IMR-90 (cell line): Measurements from ENCODE around the gene ZNF618. TPM values are rescaled to one million over a fixed set of nuclear protein-coding genes. Genes with fewer than 3 reads are reported as not detected.

Experiments
- ATAC-seq: fragments of 200-7000 bp; cut with Tn5 transposase; 2 replicates; pipeline ENCODE4 v1.9.1; 2020; ENCODE audit warnings: low read depth, mild to moderate bottlenecking, moderate library complexity
- BruUV-seq: library from RNA; stranded (reverse); fragments of 400-500 nt; replicated peaks from 2 replicates; lab custom pipeline; 2021; lab: Mats Ljungman, UMichigan
- CTCF ChIA-PET: fragments of 300-600 bp; formaldehyde crosslinking; extraction: SDS; loops from one replicate; lab custom pipeline; 2021; ENCODE audit warnings: antibody characterized with exemption; lab: Yijun Ruan, JAX
- POLR2A ChIA-PET: fragments of 300-600 bp; sonication (Branson Sonifier 250); formaldehyde crosslinking; loops from one replicate; lab custom pipeline; 2022; ENCODE audit warnings: antibody characterized with exemption; ENCODE audit not compliant: unreplicated experiment; lab: Charles Lee
- DNase-seq: peaks from one replicate; pipeline ENCODE4 v3.0.0; 2013
- H2AFZ ChIP-seq: replicated peaks from 2 replicates; pipeline ENCODE3; 2013; ENCODE audit warnings: low read length, mild to moderate bottlenecking; ENCODE audit not compliant: poor library complexity
- H2AK5ac ChIP-seq: 2 replicates; pipeline ENCODE4 v1.6.1; 2013; ENCODE audit warnings: low read depth, low read length, inconsistent platforms
- H2AK9ac ChIP-seq: replicated peaks from 2 replicates; pipeline ENCODE3; 2013; ENCODE audit warnings: mild to moderate bottlenecking, low read depth, low read length, moderate library complexity; ENCODE audit not compliant: poor library complexity
- H2BK120ac ChIP-seq: 2 replicates; pipeline ENCODE4 v1.6.1; 2013; ENCODE audit warnings: low read depth, low read length, inconsistent platforms
- H2BK15ac ChIP-seq: 3 replicates; pipeline ENCODE4 v1.6.1; 2013; ENCODE audit warnings: low read depth, low read length, inconsistent platforms
- H2BK20ac ChIP-seq: 2 replicates; pipeline ENCODE4 v1.6.1; 2013; ENCODE audit warnings: low read depth, mild to moderate bottlenecking, inconsistent platforms, low read length, moderate library complexity
- H2BK5ac ChIP-seq: 2 replicates; pipeline ENCODE4 v1.6.1; 2013; ENCODE audit warnings: mild to moderate bottlenecking, low read depth, low read length, inconsistent platforms; ENCODE audit not compliant: poor library complexity, severe bottlenecking
- H3K14ac ChIP-seq: replicated peaks from 2 replicates; pipeline ENCODE4 v1.6.1; 2013; ENCODE audit warnings: low read depth, low read length, inconsistent platforms
- H3K18ac ChIP-seq: 2 replicates; pipeline ENCODE4 v1.6.1; 2013; ENCODE audit warnings: low read depth, low read length, control low read depth
- H3K23ac ChIP-seq: 2 replicates; pipeline ENCODE4 v1.6.1; 2013; ENCODE audit warnings: low read depth, low read length, inconsistent platforms
- H3K27ac ChIP-seq: 2 replicates; pipeline ENCODE4 v1.5.1; 2013; ENCODE audit warnings: mild to moderate bottlenecking, control low read depth, low read length; ENCODE audit not compliant: insufficient read depth
- H3K27me3 ChIP-seq: 2 replicates; pipeline ENCODE4 v1.6.1; 2013; ENCODE audit warnings: low read length; ENCODE audit not compliant: control insufficient read depth, insufficient read depth
- H3K36me3 ChIP-seq: 2 replicates; pipeline ENCODE4 v1.6.1; 2013; ENCODE audit warnings: low read length, mixed read lengths; ENCODE audit not compliant: control insufficient read depth, insufficient read depth
- H3K4ac ChIP-seq: 2 replicates; pipeline ENCODE4 v1.6.1; 2013; ENCODE audit warnings: low read depth, low read length, inconsistent platforms
- H3K4me1 ChIP-seq: 2 replicates; pipeline ENCODE4 v1.6.1; 2013; ENCODE audit warnings: low read length, mixed read lengths; ENCODE audit not compliant: control insufficient read depth, insufficient read depth
- H3K4me2 ChIP-seq: 2 replicates; pipeline ENCODE4 v1.6.1; 2013; ENCODE audit warnings: low read depth, mild to moderate bottlenecking, control low read depth, low read length, moderate library complexity
- H3K4me3 ChIP-seq: 2 replicates; pipeline ENCODE4 v1.5.1; 2013; ENCODE audit warnings: low read depth, mild to moderate bottlenecking, control low read depth, low read length, moderate library complexity; ENCODE audit not compliant: insufficient read depth
- H3K56ac ChIP-seq: 2 replicates; pipeline ENCODE4 v1.6.1; 2013; ENCODE audit warnings: low read length, inconsistent platforms; ENCODE audit not compliant: insufficient read depth; ENCODE audit errors: extremely low read depth
- H3K79me1 ChIP-seq, 2 experiments: 2 replicates each; pipeline ENCODE4 v1.6.1; 2013; ENCODE audit warnings: low read length in 2 of 2, inconsistent platforms in 1 of 2, low read depth in 1 of 2
- H3K9ac ChIP-seq: 2 replicates; pipeline ENCODE4 v1.6.1; 2013; ENCODE audit warnings: low read depth, low read length, control low read depth
- H3K9me1 ChIP-seq: 2 replicates; pipeline ENCODE4 v1.6.1; 2013; ENCODE audit warnings: low read length, inconsistent platforms; ENCODE audit not compliant: insufficient read depth
- H3K9me3 ChIP-seq: 2 replicates; pipeline ENCODE4 v1.6.1; 2013; ENCODE audit warnings: low read length; ENCODE audit not compliant: control insufficient read depth, insufficient read depth
- H4K20me1 ChIP-seq: 2 replicates; pipeline ENCODE4 v1.6.1; 2013; ENCODE audit warnings: low read length, inconsistent platforms; ENCODE audit not compliant: insufficient read depth
- H4K5ac ChIP-seq: 2 replicates; pipeline ENCODE4 v1.6.1; 2013; ENCODE audit warnings: mild to moderate bottlenecking, low read depth, low read length, control low read depth
- H4K8ac ChIP-seq, 2 experiments: 2 replicates each; pipeline ENCODE4 v1.6.1; 2013; ENCODE audit warnings: low read depth in 2 of 2, low read length in 2 of 2, control low read depth in 1 of 2, inconsistent platforms in 1 of 2
- H4K91ac ChIP-seq: 2 replicates; pipeline ENCODE4 v1.6.1; 2013; ENCODE audit warnings: low read depth, low read length, inconsistent platforms; ENCODE audit not compliant: insufficient read depth
- BHLHE40 ChIP-seq: fragments of 150-350 bp; IDR thresholded peaks from 2 replicates; pipeline ENCODE4 v1.6.1; 2016; ENCODE audit warnings: mild to moderate bottlenecking, low read depth, low read length
- CEBPB ChIP-seq: IDR thresholded peaks from 2 replicates; pipeline ENCODE4 v1.6.1; 2012; ENCODE audit warnings: low read depth, low read length, improper control_type of control experiment
- CHD1 ChIP-seq: IDR thresholded peaks from 2 replicates; pipeline ENCODE4 v1.6.1; 2012; ENCODE audit warnings: low read depth, low read length, improper control_type of control experiment
- FOS ChIP-seq: fragments of 150-350 bp; IDR thresholded peaks from 2 replicates; pipeline ENCODE4 v1.6.1; 2016; ENCODE audit warnings: low read depth, low read length
- MAFK ChIP-seq: IDR thresholded peaks from 2 replicates; pipeline ENCODE4 v1.6.1; 2012; ENCODE audit warnings: low read depth, low read length, improper control_type of control experiment
- MAZ ChIP-seq: IDR thresholded peaks from 2 replicates; pipeline ENCODE4 v1.6.1; 2012; ENCODE audit warnings: low read depth, mild to moderate bottlenecking, low read length, improper control_type of control experiment, moderate library complexity, borderline replicate concordance
- MXI1 ChIP-seq: IDR thresholded peaks from 2 replicates; pipeline ENCODE4 v1.6.1; 2012; ENCODE audit warnings: low read depth, mild to moderate bottlenecking, low read length, moderate library complexity, borderline replicate concordance
- NFE2L2 ChIP-seq: fragments of 150-350 bp; IDR thresholded peaks from 2 replicates; pipeline ENCODE4 v1.6.1; 2016; ENCODE audit warnings: low read depth, mild to moderate bottlenecking, low read length
- POLR2A ChIP-seq: IDR thresholded peaks from 2 replicates; pipeline ENCODE4 v1.6.1; 2012; ENCODE audit warnings: mild to moderate bottlenecking, low read depth, low read length
- RAD21 ChIP-seq: IDR thresholded peaks from 2 replicates; pipeline ENCODE4 v1.6.1; 2012; ENCODE audit warnings: low read length, improper control_type of control experiment
- RCOR1 ChIP-seq: IDR thresholded peaks from 2 replicates; pipeline ENCODE4 v1.6.1; 2012; ENCODE audit warnings: mild to moderate bottlenecking, low read length, improper control_type of control experiment; ENCODE audit not compliant: insufficient replicate concordance
- RFX5 ChIP-seq: IDR thresholded peaks from 2 replicates; pipeline ENCODE4 v1.8.0; 2012; ENCODE audit warnings: low read depth, mild to moderate bottlenecking, low read length, moderate library complexity
- SMC3 ChIP-seq: fragments of 150-350 bp; IDR thresholded peaks from 2 replicates; pipeline ENCODE4 v1.6.1; 2016; ENCODE audit warnings: low read depth, mild to moderate bottlenecking, antibody characterized with exemption, low read length, moderate library complexity
- USF2 ChIP-seq: fragments of 150-350 bp; IDR thresholded peaks from 2 replicates; pipeline ENCODE4 v1.6.1; 2017; ENCODE audit warnings: mild to moderate bottlenecking, antibody characterized with exemption, low read length, low read depth
- WGBS, 2 experiments: methylation state at CpG; one replicate each; pipeline versions ENCODE4 v1.1.5 to v1.1.7; 2013; ENCODE audit warnings: missing lambda C conversion rate in 2 of 2; ENCODE audit not compliant: insufficient read length in 1 of 2; ENCODE audit errors: extremely low coverage in 2 of 2; 5-methylcytosine and 5-hydroxymethylcytosine counted together
- dilution Hi-C: fragments of 300-500 bp; cut with HindIII; formaldehyde crosslinking; loops from one replicate; pipeline ENCODE4 v1.14.3; 2018; ENCODE audit warnings: low sequenced_read_pairs; ENCODE audit not compliant: unreplicated experiment
- in situ Hi-C: fragments of 300-500 bp; cut with MboI; formaldehyde crosslinking; loops from 3 replicates; pipeline ENCODE4 v1.14.3; 2019; ENCODE audit warnings: low sequenced_read_pairs, inconsistent platforms, mixed read lengths
- intact Hi-C: fragments of 100-400 bp; cut with micrococcal nuclease; formaldehyde crosslinking; loops from 2 replicates; pipeline ENCODE4 v1.10.0; 2022
- polyA plus RNA-seq, 3 experiments: library from polyadenylated mRNA; depleted of rRNA; stranded (reverse); fragments of >200 nt; gene quantifications; 2 replicates each; pipeline ENCODE4 v1.2.3, GENCODE V29; 2012; ENCODE audit warnings: low replicate concordance in 1 of 3
- total RNA-seq: library from RNA; depleted of rRNA; stranded (reverse); fragments of >200 nt; gene quantifications from 2 replicates; pipeline ENCODE4 v1.2.3, GENCODE V29; 2012
- TF ChIP-seq, protein P1 (sequence below): fragments of 150-350 bp; IDR thresholded peaks from 2 replicates; pipeline ENCODE4 v1.6.1; 2016; ENCODE audit warnings: low read depth, mild to moderate bottlenecking, low read length, moderate library complexity, borderline replicate concordance

Gene ZNF618
- total and polyA plus RNA-seq, 2 of the 4 experiments (the other 2 are of a cell fraction), result 8.2 to 9.4 TPM

GRCh38 chr9:114017741-114018715 lies 141.9 kb downstream of the ZNF618 start:
- Histone ChIP-seq H4K20me1 (no peaks in the 10 kb centered on the region), H2BK20ac (no peak overlapping the region), H3K56ac (no peak overlapping the region), H3K9ac (no peak overlapping the region), H3K9me3 (peaks cover 5% of the 10 kb centered on the region), H3K14ac (no peak overlapping the region), H2BK5ac (no peak overlapping the region), H4K91ac (no peak overlapping the region), H2AFZ (no peak overlapping the region), H2BK15ac (no peak overlapping the region), H3K36me3 (peaks cover 29% of the 10 kb centered on the region), H3K4me2 (no peak overlapping the region), H3K27me3 (no peaks in the 10 kb centered on the region), H2AK5ac (no peak overlapping the region), H3K27ac (no peak overlapping the region), H4K5ac (no peak overlapping the region), H3K4ac (no peak overlapping the region), H2BK120ac (no peak overlapping the region), H3K4me1 (no peaks in the 10 kb centered on the region), H3K18ac (no peak overlapping the region), H2AK9ac (no peak overlapping the region), H3K9me1 (peaks cover 4% of the 10 kb centered on the region; the same call in 1 of the 2 replicates), H4K8ac (no peak overlapping the region), H3K23ac (no peak overlapping the region), H3K4me3 (no peak overlapping the region), H3K79me1 (peaks cover 0 to 4% of the 10 kb centered on the region in 2 experiments; a peak in 1 of 4 replicates)
- in situ Hi-C loops (no loop called here), dilution Hi-C loops (no loop called here), intact Hi-C loops (no loop called here)
- ChIA-PET POLR2A (no interaction called here), CTCF (no interaction called here)
- ATAC-seq (no peak), DNase-seq (no peak)
- BruUV-seq, result no TSS peak
- 100% methylated on average over 1 of the region's 6 CpGs; no CpG with 5 or more reads in 1 of the 2 experiments for WGBS, 2 experiments
- TF ChIP-seq RCOR1 (no peak), MAZ (no peak), NFE2L2 (no peak), POLR2A (no peak), CEBPB (no peak), FOS (no peak), RFX5 (no peak), USF2 (no peak), BHLHE40 (no peak), MXI1 (no peak), CHD1 (no peak), SMC3 (no peak), MAFK (no peak), RAD21 (no peak)
- TF ChIP-seq, protein P1, sequence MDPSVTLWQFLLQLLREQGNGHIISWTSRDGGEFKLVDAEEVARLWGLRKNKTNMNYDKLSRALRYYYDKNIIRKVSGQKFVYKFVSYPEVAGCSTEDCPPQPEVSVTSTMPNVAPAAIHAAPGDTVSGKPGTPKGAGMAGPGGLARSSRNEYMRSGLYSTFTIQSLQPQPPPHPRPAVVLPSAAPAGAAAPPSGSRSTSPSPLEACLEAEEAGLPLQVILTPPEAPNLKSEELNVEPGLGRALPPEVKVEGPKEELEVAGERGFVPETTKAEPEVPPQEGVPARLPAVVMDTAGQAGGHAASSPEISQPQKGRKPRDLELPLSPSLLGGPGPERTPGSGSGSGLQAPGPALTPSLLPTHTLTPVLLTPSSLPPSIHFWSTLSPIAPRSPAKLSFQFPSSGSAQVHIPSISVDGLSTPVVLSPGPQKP, result no peak
